B cell (primary cell): Measurements from ENCODE around the gene TDRD15. TPM values are rescaled to one million over a fixed set of nuclear protein-coding genes. Genes with fewer than 3 reads are reported as not detected.

Experiments used
- ATAC-seq: fragments of 200-7000 bp; cut with Tn5 transposase; one replicate; pipeline ENCODE4 v1.10.0; 2021; ENCODE audit warnings: low read depth, mild to moderate bottlenecking, moderate number of reproducible peaks, moderate library complexity
- CTCF ChIA-PET: fragments of 350-600 bp; sonication (Branson Sonifier 250); formaldehyde crosslinking; loops from one replicate; lab custom pipeline; 2021; ENCODE audit warnings: antibody characterized with exemption, inconsistent platforms; lab: Charles Lee
- POLR2A ChIA-PET: fragments of 350-600 bp; sonication (Branson Sonifier 250); formaldehyde crosslinking; loops from one replicate; lab custom pipeline; 2021; ENCODE audit warnings: antibody characterized with exemption; lab: Charles Lee
- DNase-seq: peaks from one replicate; pipeline ENCODE4 v3.0.0; 2013
- H2AFZ ChIP-seq: 2 replicates; pipeline ENCODE4 v1.6.1; 2012; ENCODE audit warnings: mild to moderate bottlenecking, low read depth, low read length; ENCODE audit not compliant: insufficient read depth, poor library complexity, severe bottlenecking
- H3K27ac ChIP-seq, 2 donors: 1 replicate in 1 of 2; 2 replicates in 1 of 2; pipeline ENCODE4 v1.5.1; 2012 to 2013; ENCODE audit warnings: low read length in 2 of 2, mild to moderate bottlenecking in 2 of 2, moderate library complexity in 1 of 2
- H3K27me3 ChIP-seq, 4 experiments: fragments of 200-600 bp in 1 of 4; sonication (generic) in 1 of 4; replicated peaks in 1 of 4; 1 replicate in 2 of 4; 2 replicates in 2 of 4; pipeline versions ENCODE4 v1.6.1 to v1.7.0; 2013 to 2016; ENCODE audit warnings: low read length in 3 of 4, mild to moderate bottlenecking in 2 of 4, mixed read lengths in 1 of 4, moderate library complexity in 1 of 4; ENCODE audit not compliant: insufficient read depth in 4 of 4, control insufficient read depth in 3 of 4; ENCODE audit errors: control extremely low read depth in 1 of 4
- H3K36me3 ChIP-seq, 2 experiments: replicated peaks in 1 of 2; 1 replicate in 1 of 2; 2 replicates in 1 of 2; pipeline versions ENCODE4 v1.6.1 to v1.7.1; 2013; ENCODE audit warnings: low read length in 1 of 2; ENCODE audit not compliant: insufficient read depth in 2 of 2, control insufficient read depth in 1 of 2; ENCODE audit errors: control extremely low read depth in 1 of 2, extremely low read depth in 1 of 2
- H3K4me1 ChIP-seq, 2 donors: fragments of 200-600 bp in 1 of 2; sonication (generic) in 1 of 2; 1 replicate in 1 of 2; 2 replicates in 1 of 2; pipeline versions ENCODE4 v1.5.1 to v1.6.1; 2013 to 2017; ENCODE audit warnings: low read length in 2 of 2; ENCODE audit not compliant: control insufficient read depth in 2 of 2, insufficient read depth in 2 of 2
- H3K4me2 ChIP-seq: replicated peaks from 2 replicates; pipeline ENCODE3; 2012; ENCODE audit warnings: mild to moderate bottlenecking, low read depth, low read length; ENCODE audit not compliant: poor library complexity, severe bottlenecking
- H3K4me3 ChIP-seq, 5 experiments: fragments of 200-600 bp in 1 of 5; sonication (generic) in 1 of 5; 1 replicate in 3 of 5; 2 replicates in 2 of 5; pipeline versions ENCODE4 v1.5.1 to v1.7.0; 2011 to 2016; ENCODE audit warnings: low read length in 4 of 5, mild to moderate bottlenecking in 4 of 5, low read depth in 2 of 5, control low read depth in 1 of 5, moderate library complexity in 1 of 5; ENCODE audit not compliant: insufficient read depth in 1 of 5; ENCODE audit errors: control extremely low read depth in 1 of 5, extremely low read depth in 1 of 5
- H3K79me2 ChIP-seq: fragments of 200-600 bp; sonication (generic); one replicate; pipeline ENCODE4 v1.6.0; 2016; ENCODE audit warnings: low read length; ENCODE audit not compliant: control insufficient read depth, insufficient read depth
- H3K9ac ChIP-seq: fragments of 200-600 bp; sonication (generic); 2 replicates; pipeline ENCODE4 v1.6.1; 2017; ENCODE audit warnings: mild to moderate bottlenecking, low read length, moderate library complexity
- H3K9me3 ChIP-seq, 3 donors: one replicate each; pipeline versions ENCODE4 v1.6.1 to v1.7.1; 2013; ENCODE audit warnings: low read length in 2 of 3; ENCODE audit not compliant: control insufficient read depth in 2 of 3, insufficient read depth in 1 of 3; ENCODE audit errors: control extremely low read depth in 1 of 3
- H4K20me1 ChIP-seq: 2 replicates; pipeline ENCODE4 v1.6.0; 2012; ENCODE audit warnings: mild to moderate bottlenecking, low read length; ENCODE audit not compliant: insufficient read depth, control insufficient read depth, poor library complexity, severe bottlenecking
- H3K27ac Mint-ChIP-seq: one replicate; pipeline ENCODE4 v1.8.0; 2021; ENCODE audit warnings: mixed read lengths
- H3K27me3 Mint-ChIP-seq: one replicate; pipeline ENCODE4 v1.8.0; 2021; ENCODE audit warnings: mixed read lengths
- H3K4me1 Mint-ChIP-seq: one replicate; pipeline ENCODE4 v1.8.0; 2021; ENCODE audit warnings: mixed read lengths
- H3K4me3 Mint-ChIP-seq: one replicate; pipeline ENCODE4 v1.8.0; 2021; ENCODE audit warnings: mixed read lengths
- H3K9me3 Mint-ChIP-seq: one replicate; pipeline ENCODE4 v1.8.0; 2022; ENCODE audit warnings: mixed read lengths; ENCODE audit not compliant: insufficient read depth
- EZH2 ChIP-seq: IDR thresholded peaks from 2 replicates; pipeline ENCODE4 v1.6.1; 2012; ENCODE audit warnings: borderline replicate concordance, low read depth, mild to moderate bottlenecking, moderate library complexity, low read length; ENCODE audit not compliant: insufficient read depth, poor library complexity, severe bottlenecking
- WGBS: methylation state at CpG from one replicate; pipeline ENCODE4 v1.1.5; 2013; ENCODE audit warnings: missing lambda C conversion rate; ENCODE audit not compliant: insufficient coverage; 5-methylcytosine and 5-hydroxymethylcytosine counted together
- intact Hi-C: fragments of 100-400 bp; cut with micrococcal nuclease; formaldehyde crosslinking; loops from one replicate; pipeline ENCODE4 v1.10.0; 2022
- polyA plus RNA-seq: library from polyadenylated mRNA; depleted of rRNA; stranded (reverse); fragments of >200 nt; gene quantifications from 2 replicates; pipeline ENCODE4 v1.2.3, GENCODE V29; 2012
- total RNA-seq, 2 donors: library from RNA; stranded (reverse); fragments of 120-200 nt in 1 of 2; gene quantifications; 1 replicate in 1 of 2; 2 replicates in 1 of 2; pipeline versions ENCODE4 v1.2.3 to v1.2.4, GENCODE V29; 2013 to 2022
- TF ChIP-seq, protein P1 (sequence below): fragments of 200-600 bp; IDR thresholded peaks from one replicate; pipeline ENCODE4 v1.8.0; 2022; ENCODE audit warnings: antibody characterized with exemption, mild to moderate bottlenecking

The TDRD15 gene
- total and polyA plus RNA-seq, 2 donors (not counting 1 experiment from before 2014, with no cell fraction given) = 0.04 to 1.1 TPM

DNA sequence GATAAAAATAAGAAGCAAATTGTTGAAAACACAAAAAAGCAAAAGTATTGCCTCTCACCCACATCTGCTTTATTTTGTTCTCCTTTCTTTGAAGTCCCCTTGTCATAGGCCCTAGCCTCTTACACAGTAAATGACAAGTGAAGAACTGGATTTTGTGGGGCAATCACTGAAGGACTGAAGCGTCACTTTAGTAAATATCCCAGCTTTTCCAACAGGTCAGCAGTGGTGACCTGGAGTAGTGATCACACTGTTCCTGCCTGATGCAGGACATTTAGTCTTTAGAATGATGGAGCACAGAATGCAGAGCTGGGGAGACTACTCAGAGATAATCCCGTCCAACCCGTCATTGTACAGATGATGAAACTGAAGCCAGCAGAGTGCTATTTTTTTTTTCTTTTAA, 28.1 kb upstream of the TDRD15 start:
- no peak overlapping the region for H2AFZ ChIP-seq
- no peak overlapping the region for H3K4me3 ChIP-seq
- Mint-ChIP-seq H3K4me3 (no peak overlapping the region), H3K27me3 (peaks cover 3% of the 10 kb centered on the region), H3K9me3 (no peaks in the 10 kb centered on the region), H3K27ac (no peak overlapping the region), H3K4me1 (no peaks in the 10 kb centered on the region)
- H3K9me3 ChIP-seq = no peaks in the 10 kb centered on the region
- ChIA-PET CTCF (no interaction called here), POLR2A (no interaction called here)
- H3K4me2 ChIP-seq = no peak overlapping the region
- TF ChIP-seq, protein P1, sequence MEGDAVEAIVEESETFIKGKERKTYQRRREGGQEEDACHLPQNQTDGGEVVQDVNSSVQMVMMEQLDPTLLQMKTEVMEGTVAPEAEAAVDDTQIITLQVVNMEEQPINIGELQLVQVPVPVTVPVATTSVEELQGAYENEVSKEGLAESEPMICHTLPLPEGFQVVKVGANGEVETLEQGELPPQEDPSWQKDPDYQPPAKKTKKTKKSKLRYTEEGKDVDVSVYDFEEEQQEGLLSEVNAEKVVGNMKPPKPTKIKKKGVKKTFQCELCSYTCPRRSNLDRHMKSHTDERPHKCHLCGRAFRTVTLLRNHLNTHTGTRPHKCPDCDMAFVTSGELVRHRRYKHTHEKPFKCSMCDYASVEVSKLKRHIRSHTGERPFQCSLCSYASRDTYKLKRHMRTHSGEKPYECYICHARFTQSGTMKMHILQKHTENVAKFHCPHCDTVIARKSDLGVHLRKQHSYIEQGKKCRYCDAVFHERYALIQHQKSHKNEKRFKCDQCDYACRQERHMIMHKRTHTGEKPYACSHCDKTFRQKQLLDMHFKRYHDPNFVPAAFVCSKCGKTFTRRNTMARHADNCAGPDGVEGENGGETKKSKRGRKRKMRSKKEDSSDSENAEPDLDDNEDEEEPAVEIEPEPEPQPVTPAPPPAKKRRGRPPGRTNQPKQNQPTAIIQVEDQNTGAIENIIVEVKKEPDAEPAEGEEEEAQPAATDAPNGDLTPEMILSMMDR = no peak
- TF ChIP-seq EZH2 = no peak
- no peaks in the 10 kb centered on the region for H3K4me1 ChIP-seq
- intact Hi-C loops = no loop called here
- no peak overlapping the region for H3K27ac ChIP-seq
- DNase-seq (no peak), ATAC-seq (no peak)
- H3K79me2 ChIP-seq = no peaks in the 10 kb centered on the region
- H3K36me3 ChIP-seq = no peaks in the 10 kb centered on the region
- no peaks in the 10 kb centered on the region for H4K20me1 ChIP-seq
- H3K27me3 ChIP-seq = peaks cover 0 to 4% (median 0%) of the 10 kb centered on the region in 4 experiments
- no CpG with 5 or more reads among the region's 3 CpGs for WGBS
- no peak overlapping the region for H3K9ac ChIP-seq

GRCh38 chr2:21096458-21096857, 27.3 kb upstream of the TDRD15 start:
- Mint-ChIP-seq H3K27ac (no peak overlapping the region), H3K27me3 (peaks cover 4% of the 10 kb centered on the region), H3K4me1 (no peaks in the 10 kb centered on the region), H3K4me3 (no peak overlapping the region), H3K9me3 (no peaks in the 10 kb centered on the region)
- H2AFZ ChIP-seq = no peak overlapping the region
- no CpG with 5 or more reads among the region's 1 CpG for WGBS
- H4K20me1 ChIP-seq = no peaks in the 10 kb centered on the region
- H3K9me3 ChIP-seq = peaks cover 0 to under 1% (median 0%) of the 10 kb centered on the region in 3 donors
- H3K36me3 ChIP-seq = no peaks in the 10 kb centered on the region
- no peaks in the 10 kb centered on the region for H3K79me2 ChIP-seq
- ChIA-PET CTCF (no interaction called here), POLR2A (no interaction called here)
- H3K27me3 ChIP-seq = peaks cover 0 to 4% (median 0%) of the 10 kb centered on the region in 4 experiments
- no peak overlapping the region for H3K4me2 ChIP-seq
- H3K4me1 ChIP-seq = no peaks in the 10 kb centered on the region
- no peak overlapping the region for H3K9ac ChIP-seq
- TF ChIP-seq, protein P1 = no peak
- no peak for TF ChIP-seq EZH2
- DNase-seq (no peak), ATAC-seq (no peak)
- no peak overlapping the region for H3K27ac ChIP-seq
- intact Hi-C loops = no loop called here
- H3K4me3 ChIP-seq = no peak overlapping the region
